Measurements from ENCODE around the gene ECEL1. TPM values are rescaled to one million over a fixed set of nuclear protein-coding genes. Genes with fewer than 3 reads are reported as not detected.
"Not testable (repeated sequence)": the region's sequence is repeated elsewhere in the genome, so short reads cannot be mapped to it uniquely, and the experiment has no call there.

Gene ECEL1
- total and polyA plus RNA-seq, 7 experiments from 2014 or later, result not detected

DNA sequence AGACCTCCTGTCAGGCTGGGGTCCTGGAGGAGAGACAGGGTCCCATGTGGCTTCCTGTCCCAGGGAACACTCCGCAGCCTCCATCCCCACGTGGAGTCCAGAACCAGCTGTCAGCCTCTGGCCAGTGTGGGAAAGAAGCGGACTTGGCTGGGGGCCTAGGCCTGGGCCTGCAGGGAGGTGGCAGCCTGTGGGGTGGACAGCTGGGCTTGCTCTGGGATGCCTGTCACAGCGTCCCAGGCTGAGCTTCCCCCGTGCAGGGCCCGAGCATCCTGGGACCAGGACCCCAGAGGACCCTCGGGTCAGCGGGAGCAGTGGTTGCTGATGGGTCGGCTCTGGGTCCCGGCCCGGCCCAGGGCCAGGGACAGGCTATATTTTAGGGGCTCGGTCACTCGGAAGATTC lies 45.2 kb downstream of the ECEL1 start:
- H3K27me3 ChIP-seq (ENCODE audit: control insufficient read depth in 2 of 2, insufficient read depth in 2 of 2, low read length in 2 of 2); H3K4me1 ChIP-seq (ENCODE audit: control insufficient read depth in 2 of 2, insufficient read depth in 2 of 2, low read length in 2 of 2); ATAC-seq; H3K4me3 ChIP-seq (ENCODE audit: low read length); H3K9me3 ChIP-seq (ENCODE audit: control insufficient read depth in 2 of 3, low read length in 3 of 3); H3K27me3 Mint-ChIP-seq; DNase-seq; H3K9me3 Mint-ChIP-seq; H3K4me3 Mint-ChIP-seq; H3K36me3 Mint-ChIP-seq; POLR2A ChIA-PET; H3K27ac ChIP-seq (ENCODE audit: low read depth, low read length); H3K36me3 ChIP-seq (ENCODE audit: control insufficient read depth in 2 of 3, insufficient read depth in 3 of 3, low read length in 3 of 3); H3K27ac Mint-ChIP-seq: not testable (repeated sequence)
- CTCF ChIA-PET, result interaction anchor here (0.7 kb wide), 1 partner anchor 536 kb away, joined by 3 read pairs; no protein-coding TSS in a partner anchor
- peaks cover 0 to 12% (median 3%) of the 10 kb centered on the region in 7 donors for H3K4me1 Mint-ChIP-seq
- intact Hi-C loops (cut with micrococcal nuclease), result loop anchor here (5.0 to 10.0 kb wide), 4 partner anchors 82 to 515 kb away; partner anchors contain the start of genes CHRND (in 1 of the 2), NPPC (in 1 of the 2) and PRSS56 (in 1 of the 2)

DNA sequence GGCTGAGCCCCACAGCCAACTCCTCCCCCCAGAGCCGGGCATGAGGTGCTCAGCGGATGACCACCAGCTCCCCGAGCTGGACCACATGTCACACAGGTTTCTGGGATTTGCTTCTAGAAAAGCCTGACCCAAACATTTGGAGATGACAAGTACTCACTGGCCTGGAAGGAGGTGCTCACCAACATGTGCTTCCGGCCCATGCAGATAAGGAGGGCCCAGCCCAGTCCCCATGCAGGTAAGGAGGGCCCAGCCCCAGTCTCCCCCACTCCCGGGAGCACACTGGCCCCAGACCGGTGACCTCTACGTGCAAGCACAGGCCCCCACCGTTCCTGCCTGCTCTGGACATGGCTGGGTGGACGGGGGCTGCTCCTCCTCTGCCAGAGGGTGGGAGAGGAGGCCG lies 45.7 kb downstream of the ECEL1 start:
- intact Hi-C loops (cut with micrococcal nuclease), result loop anchor here (5.0 to 10.0 kb wide), 4 partner anchors 83 to 515 kb away; partner anchors contain the start of genes CHRND (in 1 of the 2), NPPC (in 1 of the 2) and PRSS56 (in 1 of the 2)
- H3K4me1 Mint-ChIP-seq; H3K27ac Mint-ChIP-seq; H3K9me3 Mint-ChIP-seq; H3K36me3 ChIP-seq (ENCODE audit: control insufficient read depth in 2 of 3, insufficient read depth in 3 of 3, low read length in 3 of 3); ATAC-seq; H3K4me1 ChIP-seq (ENCODE audit: control insufficient read depth in 2 of 2, insufficient read depth in 2 of 2, low read length in 2 of 2); H3K27ac ChIP-seq (ENCODE audit: low read depth, low read length); H3K27me3 ChIP-seq (ENCODE audit: control insufficient read depth in 2 of 2, insufficient read depth in 2 of 2, low read length in 2 of 2); POLR2A ChIA-PET; H3K27me3 Mint-ChIP-seq; H3K4me3 Mint-ChIP-seq; H3K36me3 Mint-ChIP-seq; H3K4me3 ChIP-seq (ENCODE audit: low read length); DNase-seq; H3K9me3 ChIP-seq (ENCODE audit: control insufficient read depth in 2 of 3, low read length in 3 of 3): not testable (repeated sequence)
- CTCF ChIA-PET, result interaction anchor here (0.6 to 0.7 kb wide), 2 partner anchors 25 to 535 kb away, joined by 3 read pairs; no protein-coding TSS in a partner anchor

DNA sequence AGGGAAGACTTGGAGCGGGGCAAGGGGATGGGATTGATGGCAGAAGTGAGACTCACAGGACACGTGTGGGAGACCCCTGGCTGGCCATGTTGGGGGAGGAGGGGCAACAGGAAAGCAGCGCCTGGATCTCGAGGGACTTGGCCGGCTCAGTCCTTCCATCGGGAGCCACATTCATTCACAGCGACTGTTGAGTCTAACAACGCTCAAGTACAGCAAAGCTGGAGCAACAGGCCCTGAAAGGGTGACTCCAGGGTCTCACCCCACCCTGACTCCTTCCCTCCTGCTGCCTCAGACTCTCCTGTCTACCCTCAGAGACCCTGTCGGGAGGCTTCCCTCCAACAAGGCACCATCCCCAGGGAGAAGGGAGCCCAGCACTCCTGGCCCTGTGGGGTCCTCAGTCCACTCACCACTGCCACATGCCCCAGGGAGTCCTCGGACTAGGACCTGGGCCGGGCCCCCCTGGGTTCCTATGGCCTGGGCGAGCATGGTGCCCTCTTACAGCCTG lies 46.4 kb downstream of the ECEL1 start:
- CTCF ChIA-PET, result interaction anchor here (0.6 to 2.6 kb wide), 3 partner anchors 9 to 535 kb away, joined by 3 to 24 read pairs (median 4); no protein-coding TSS in a partner anchor

DNA sequence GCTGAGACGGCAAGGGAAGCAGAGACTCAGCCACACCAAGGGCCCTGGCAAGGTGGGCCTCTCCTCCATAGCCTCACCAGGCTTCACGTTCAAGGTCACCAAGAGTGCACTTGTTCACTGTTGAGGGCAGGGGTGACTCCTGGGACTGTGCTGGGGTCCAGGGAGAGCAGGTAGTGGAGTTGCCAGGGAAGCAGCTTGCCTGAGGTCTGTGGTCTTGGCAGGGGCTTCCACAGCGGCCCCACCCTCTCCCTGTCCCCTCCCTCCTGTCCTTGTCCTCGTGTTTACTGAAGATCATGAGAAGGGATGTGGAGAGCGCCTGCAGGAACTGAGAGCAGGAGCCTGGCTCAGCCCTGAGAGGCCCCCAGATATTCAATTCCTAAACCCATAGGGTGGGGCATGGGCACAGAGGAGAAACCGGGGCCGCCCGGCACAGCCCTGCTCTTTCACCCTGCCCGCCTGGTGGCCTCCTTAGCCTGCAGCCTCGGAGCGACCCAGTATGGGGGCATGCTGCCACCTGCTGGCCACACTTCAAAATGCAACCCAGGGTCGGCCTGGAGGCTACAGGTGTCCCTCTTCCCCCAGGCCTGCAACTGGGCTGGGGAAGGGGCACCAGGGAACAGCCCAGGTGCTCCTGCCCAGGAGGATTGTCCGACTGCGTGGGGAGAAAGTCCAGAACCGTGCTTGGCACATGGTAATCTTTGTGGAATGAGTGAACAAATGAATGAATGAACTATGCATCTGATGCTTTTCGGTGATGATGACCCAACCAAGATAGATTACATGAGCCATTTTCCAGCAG lies 47.2 kb downstream of the ECEL1 start:
- intact Hi-C loops (cut with micrococcal nuclease), result loop anchor here (1.0 to 10.0 kb wide), 8 partner anchors 84 to 534 kb away; partner anchors contain the start of genes CHRND (in 1 of the 2), NPPC (in 1 of the 2) and PRSS56 (in 1 of the 2)
- H3K27me3 Mint-ChIP-seq; H3K9me3 Mint-ChIP-seq; H3K4me1 Mint-ChIP-seq; POLR2A ChIA-PET; H3K4me3 ChIP-seq (ENCODE audit: low read length); H3K36me3 ChIP-seq (ENCODE audit: control insufficient read depth in 2 of 3, insufficient read depth in 3 of 3, low read length in 3 of 3); H3K4me1 ChIP-seq (ENCODE audit: control insufficient read depth in 2 of 2, insufficient read depth in 2 of 2, low read length in 2 of 2); H3K27me3 ChIP-seq (ENCODE audit: control insufficient read depth in 2 of 2, insufficient read depth in 2 of 2, low read length in 2 of 2); H3K9me3 ChIP-seq (ENCODE audit: control insufficient read depth in 2 of 3, low read length in 3 of 3); H3K27ac ChIP-seq (ENCODE audit: low read depth, low read length); H3K36me3 Mint-ChIP-seq: not testable (repeated sequence)
- CTCF ChIA-PET, result interaction anchor here (0.8 to 2.6 kb wide), 7 partner anchors 10 to 539 kb away, joined by 3 to 24 read pairs (median 4); no protein-coding TSS in a partner anchor
- peak overlapping the region in 4 of 10 donors; percentile 25 to 62 (median 39) for H3K4me3 Mint-ChIP-seq
- peak; percentile 68 to 93 (median 83) for DNase-seq
- peak; percentile 89 for ATAC-seq
- H3K27ac Mint-ChIP-seq, result peak overlapping the region in 1 of 9 donors; percentile 20

More for the DNA sequence above, 46.4 kb downstream of the ECEL1 start:
- H3K27me3 ChIP-seq (ENCODE audit: control insufficient read depth in 2 of 2, insufficient read depth in 2 of 2, low read length in 2 of 2), result no peaks in the 10 kb centered on the region
- no peaks in the 10 kb centered on the region for H3K9me3 ChIP-seq (ENCODE audit: control insufficient read depth in 2 of 3, low read length in 3 of 3)
- Mint-ChIP-seq H3K27me3 (peaks cover 0 to 5% (median 0%) of the 10 kb centered on the region in 5 donors), H3K4me3 (no peak overlapping the region), H3K9me3 (no peaks in the 10 kb centered on the region), H3K27ac (no peak overlapping the region), H3K36me3 (no peaks in the 10 kb centered on the region), H3K4me1 (peaks cover 0 to 8% (median 3%) of the 10 kb centered on the region in 7 donors)
- no peaks in the 10 kb centered on the region for H3K36me3 ChIP-seq (ENCODE audit: control insufficient read depth in 2 of 3, insufficient read depth in 3 of 3, low read length in 3 of 3)
- intact Hi-C loops (cut with micrococcal nuclease), result loop anchor here (5.0 to 10.0 kb wide), 4 partner anchors 84 to 514 kb away; partner anchors contain the start of genes CHRND (in 1 of the 2), NPPC (in 1 of the 2) and PRSS56 (in 1 of the 2)
- POLR2A ChIA-PET, result no interaction called here
- no peaks in the 10 kb centered on the region for H3K4me1 ChIP-seq (ENCODE audit: control insufficient read depth in 2 of 2, insufficient read depth in 2 of 2, low read length in 2 of 2)
- ATAC-seq (no peak), DNase-seq (no peak)
- no peak overlapping the region for H3K27ac ChIP-seq (ENCODE audit: low read depth, low read length)
- no peak overlapping the region for H3K4me3 ChIP-seq (ENCODE audit: low read length)

DNA sequence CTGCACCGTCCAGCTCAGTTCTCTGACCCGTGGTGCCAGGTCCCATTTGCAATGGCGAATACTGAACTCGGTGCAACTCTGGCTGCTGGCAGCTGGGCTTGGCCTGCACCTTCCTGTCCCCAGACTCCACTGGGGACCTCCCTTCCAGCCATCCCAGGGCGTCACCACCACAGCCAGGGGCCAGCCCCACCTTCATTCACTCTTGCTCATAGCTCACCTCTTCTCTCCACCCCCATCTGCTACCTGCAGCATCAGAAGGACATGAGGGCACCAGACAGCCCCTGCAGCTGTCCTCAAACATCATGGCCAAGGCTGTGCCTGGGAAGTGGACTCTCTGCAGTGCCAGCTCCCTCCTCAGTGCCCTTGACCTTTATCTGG lies 47.9 kb downstream of the ECEL1 start:
- DNase-seq, result peak in 2 of 9 donors; percentile 12 to 20
- Histone ChIP-seq H3K27me3 (ENCODE audit: control insufficient read depth in 2 of 2, insufficient read depth in 2 of 2, low read length in 2 of 2) (no peaks in the 10 kb centered on the region), H3K36me3 (ENCODE audit: control insufficient read depth in 2 of 3, insufficient read depth in 3 of 3, low read length in 3 of 3) (no peaks in the 10 kb centered on the region), H3K9me3 (ENCODE audit: control insufficient read depth in 2 of 3, low read length in 3 of 3) (no peaks in the 10 kb centered on the region), H3K27ac (ENCODE audit: low read depth, low read length) (no peak overlapping the region), H3K4me1 (ENCODE audit: control insufficient read depth in 2 of 2, insufficient read depth in 2 of 2, low read length in 2 of 2) (no peaks in the 10 kb centered on the region), H3K4me3 (ENCODE audit: low read length) (no peak overlapping the region)
- no peaks in the 10 kb centered on the region for H3K36me3 Mint-ChIP-seq
- ChIA-PET CTCF (interaction anchor here (0.9 to 2.6 kb wide), 6 partner anchors 14 to 539 kb away, joined by 3 to 24 read pairs (median 4); no protein-coding TSS in a partner anchor), POLR2A (no interaction called here)
- peak overlapping the region in 1 of 10 donors; percentile 48 for H3K4me3 Mint-ChIP-seq
- no peak for ATAC-seq
- intact Hi-C loops (cut with micrococcal nuclease), result loop anchor here (1.0 to 10.0 kb wide), 8 partner anchors 85 to 533 kb away; partner anchors contain the start of genes CHRND (in 1 of the 2), NPPC (in 1 of the 2) and PRSS56 (in 1 of the 2)
- peaks cover 0 to 8% (median 3%) of the 10 kb centered on the region in 7 donors for H3K4me1 Mint-ChIP-seq
- no peak overlapping the region for H3K27ac Mint-ChIP-seq
- H3K9me3 Mint-ChIP-seq, result no peaks in the 10 kb centered on the region
- peaks cover 0 to 5% (median 0%) of the 10 kb centered on the region in 5 donors for H3K27me3 Mint-ChIP-seq

DNA sequence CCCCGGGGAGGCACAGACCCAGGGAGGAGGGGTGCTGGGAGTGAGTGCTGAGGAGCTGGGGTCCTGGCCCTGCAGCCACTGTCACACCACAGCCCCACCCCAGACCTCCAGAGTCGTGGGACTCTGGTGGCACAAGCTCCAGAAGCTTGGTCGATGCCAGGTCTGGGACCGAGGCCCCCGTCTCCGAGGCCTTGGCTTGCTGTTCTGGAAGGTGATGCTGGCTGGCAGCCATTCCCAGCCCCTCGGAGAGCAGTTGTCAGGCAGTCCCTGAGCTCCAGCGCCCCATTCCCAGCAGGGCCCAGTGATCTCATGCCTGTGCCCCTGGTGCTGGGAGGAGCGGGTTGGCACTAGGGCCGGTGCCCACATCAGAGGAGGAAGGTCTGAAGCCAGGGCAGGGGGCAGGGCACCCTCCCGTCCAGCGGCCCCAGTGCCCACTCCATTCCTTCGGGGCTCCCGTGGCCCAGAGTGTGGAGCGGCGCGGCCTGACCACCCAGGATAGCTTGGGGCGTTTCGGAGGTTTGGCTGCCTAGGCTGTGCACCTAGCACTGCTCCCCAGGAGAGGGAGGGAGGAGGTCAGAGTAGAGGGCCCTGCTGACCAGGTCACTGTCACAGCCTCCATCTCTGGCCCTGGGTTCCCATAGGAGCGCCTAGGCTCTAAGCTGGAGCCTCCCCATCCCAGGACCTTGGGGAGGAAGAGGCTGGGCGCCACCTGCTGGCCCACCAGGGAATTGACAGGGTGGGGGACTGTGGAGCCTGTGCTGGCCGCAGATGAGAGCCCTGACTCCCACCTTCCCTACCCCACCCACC lies 48.5 kb downstream of the ECEL1 start:
- Histone ChIP-seq H3K27ac (ENCODE audit: low read depth, low read length) (no peak overlapping the region), H3K4me3 (ENCODE audit: low read length) (no peak overlapping the region), H3K9me3 (ENCODE audit: control insufficient read depth in 2 of 3, low read length in 3 of 3) (no peaks in the 10 kb centered on the region), H3K36me3 (ENCODE audit: control insufficient read depth in 2 of 3, insufficient read depth in 3 of 3, low read length in 3 of 3) (no peaks in the 10 kb centered on the region), H3K27me3 (ENCODE audit: control insufficient read depth in 2 of 2, insufficient read depth in 2 of 2, low read length in 2 of 2) (no peaks in the 10 kb centered on the region), H3K4me1 (ENCODE audit: control insufficient read depth in 2 of 2, insufficient read depth in 2 of 2, low read length in 2 of 2) (no peaks in the 10 kb centered on the region)
- Mint-ChIP-seq H3K4me3 (no peak overlapping the region), H3K27ac (no peak overlapping the region), H3K36me3 (no peaks in the 10 kb centered on the region), H3K4me1 (peaks cover 0 to 8% (median 3%) of the 10 kb centered on the region in 7 donors), H3K27me3 (peaks cover 0 to 5% (median 0%) of the 10 kb centered on the region in 5 donors), H3K9me3 (no peaks in the 10 kb centered on the region)
- ATAC-seq (peak; percentile 52), DNase-seq (peak in 5 of 9 donors; percentile 20 to 54 (median 28))
- intact Hi-C loops (cut with micrococcal nuclease), result no loop called here
- CTCF ChIA-PET, result interaction anchor here (0.5 to 2.6 kb wide), 7 partner anchors 13 to 538 kb away, joined by 3 to 24 read pairs (median 4); no protein-coding TSS in a partner anchor
- POLR2A ChIA-PET, result no interaction called here

Measured in naive thymus-derived CD4-positive, alpha-beta T cell (primary cell).